ENCODE data around the gene CALHM6. TPM values are rescaled to one million over a fixed set of nuclear protein-coding genes. Genes with fewer than 3 reads are reported as not detected.

CALHM6 gene
- total RNA-seq, 1 experiment from 2014 or later = not detected

- Histone ChIP-seq H4K20me1 (ENCODE audit: insufficient read depth) (no peaks in the 10 kb centered on the region), H3K36me3 (ENCODE audit: low read depth) (no peaks in the 10 kb centered on the region), H3K27me3 (ENCODE audit: insufficient read depth, low read depth) (no peaks in the 10 kb centered on the region), H3K4me3 (no peak overlapping the region), H3K27ac (no peak overlapping the region), H3K9me3 (ENCODE audit: insufficient read depth, low read depth) (no peaks in the 10 kb centered on the region), H2AFZ (no peak overlapping the region), H3K4me2 (no peak overlapping the region), H3K9me2 (ENCODE audit: insufficient read depth) (0 out of 2 replicates have a peak, but pooled peaks cover 5% of the 10 kb centered on the region), H3F3A (ENCODE audit: insufficient read depth, low read depth) (no peaks in the 10 kb centered on the region), H3K4me1 (replicated peaks; ENCODE audit: insufficient read depth) (peaks cover 6% of the 10 kb centered on the region; the same call in 1 of the 2 replicates), H3K79me2 (ENCODE audit: low read depth) (no peaks in the 10 kb centered on the region)
- intact Hi-C loops (cut with micrococcal nuclease; ENCODE audit: unreplicated experiment) = no loop called here
- CTCF ChIA-PET = no interaction called here
- POLR2A ChIA-PET (ENCODE audit: unreplicated experiment) = no interaction called here
- TF ChIP-seq EZH2 (IDR thresholded peaks at IDR 0.05; ENCODE audit: low read depth) (no peak), CTCF (conservative IDR thresholded peaks at IDR 0.05) (no peak)
- BruUV-seq (replicated peaks) = no TSS peak
- no peak for DNase-seq
These were observed 38.9 kb upstream of the CALHM6 start for GRCh38 chr6:116422238-116422637.

GRCh38 chr6:116424001-116424400 is 37.2 kb upstream of the CALHM6 start:
- no peak for TF ChIP-seq EZH2 (IDR thresholded peaks at IDR 0.05; ENCODE audit: low read depth)
- no peak for TF ChIP-seq CTCF (conservative IDR thresholded peaks at IDR 0.05)
- Histone ChIP-seq H3K9me3 (ENCODE audit: insufficient read depth, low read depth) (no peaks in the 10 kb centered on the region), H3K79me2 (ENCODE audit: low read depth) (no peaks in the 10 kb centered on the region), H3K4me3 (no peak overlapping the region), H3K27ac (no peak overlapping the region), H3K4me1 (replicated peaks; ENCODE audit: insufficient read depth) (peaks cover 6% of the 10 kb centered on the region; the same call in 1 of the 2 replicates), H3K27me3 (ENCODE audit: insufficient read depth, low read depth) (no peaks in the 10 kb centered on the region), H2AFZ (no peak overlapping the region), H3K36me3 (ENCODE audit: low read depth) (no peaks in the 10 kb centered on the region), H3K4me2 (no peak overlapping the region), H3K9me2 (ENCODE audit: insufficient read depth) (0 out of 2 replicates have a peak, but pooled peaks cover 5% of the 10 kb centered on the region), H4K20me1 (ENCODE audit: insufficient read depth) (no peaks in the 10 kb centered on the region), H3F3A (ENCODE audit: insufficient read depth, low read depth) (no peaks in the 10 kb centered on the region)
- CTCF ChIA-PET = no interaction called here
- no TSS peak for BruUV-seq (replicated peaks)
- no peak for DNase-seq
- POLR2A ChIA-PET (ENCODE audit: unreplicated experiment) = no interaction called here
- intact Hi-C loops (cut with micrococcal nuclease; ENCODE audit: unreplicated experiment) = no loop called here

- ChIA-PET CTCF (no interaction called here), POLR2A (ENCODE audit: unreplicated experiment) (no interaction called here)
- H4K20me1 ChIP-seq (ENCODE audit: insufficient read depth) = no peaks in the 10 kb centered on the region
- intact Hi-C loops (cut with micrococcal nuclease; ENCODE audit: unreplicated experiment) = no loop called here
- H3K27me3 ChIP-seq (ENCODE audit: insufficient read depth, low read depth) = no peaks in the 10 kb centered on the region
- H3K27ac ChIP-seq = no peak overlapping the region
- no TSS peak for BruUV-seq (replicated peaks)
- H2AFZ ChIP-seq = no peak overlapping the region
- no peak overlapping the region for H3K4me3 ChIP-seq
- H3K36me3 ChIP-seq (ENCODE audit: low read depth) = no peaks in the 10 kb centered on the region
- 0 out of 2 replicates have a peak, but pooled peaks cover 5% of the 10 kb centered on the region for H3K9me2 ChIP-seq (ENCODE audit: insufficient read depth)
- TF ChIP-seq CTCF (conservative IDR thresholded peaks at IDR 0.05) = no peak
- no peak for TF ChIP-seq EZH2 (IDR thresholded peaks at IDR 0.05; ENCODE audit: low read depth)
- H3K4me2 ChIP-seq = no peak overlapping the region
- no peaks in the 10 kb centered on the region for H3K9me3 ChIP-seq (ENCODE audit: insufficient read depth, low read depth)
- no peak for DNase-seq
- H3K4me1 ChIP-seq (replicated peaks; ENCODE audit: insufficient read depth) = no peaks in the 10 kb centered on the region
- H3F3A ChIP-seq (ENCODE audit: insufficient read depth, low read depth) = no peaks in the 10 kb centered on the region
- H3K79me2 ChIP-seq (ENCODE audit: low read depth) = no peaks in the 10 kb centered on the region
These were observed 34.6 kb upstream of the CALHM6 start for GRCh38 chr6:116426551-116426950.

All from PC-9 (cell line).